Activated naive CD8-positive, alpha-beta T cell treated with anti-CD3 and anti-CD28 coated beads, Interleukin-2, amount 10 ng/mL, durations not matched to agents 7 days and 5 days (primary cell): ENCODE measurements around the gene VKORC1. TPM values are rescaled to one million over a fixed set of nuclear protein-coding genes. Genes with fewer than 3 reads are reported as not detected.

Experiments
- ATAC-seq: fragments of 150-1000 bp; cut with Tn5 transposase; one replicate; pipeline ENCODE4 v1.10.0; 2021; ENCODE audit warnings: low read depth, moderate library complexity
- POLR2A ChIA-PET: fragments of 350-600 bp; sonication (Branson Sonifier 250); formaldehyde crosslinking; loops from one replicate; lab custom pipeline; 2021; ENCODE audit warnings: antibody characterized with exemption; lab: Charles Lee
- DNase-seq: peaks from one replicate; pipeline ENCODE4 v3.0.0; 2021
- H3K27ac Mint-ChIP-seq: one replicate; pipeline ENCODE4 v1.8.0; 2022; ENCODE audit warnings: mild to moderate bottlenecking, mixed read lengths
- H3K27me3 Mint-ChIP-seq: one replicate; pipeline ENCODE4 v1.8.0; 2022; ENCODE audit warnings: mild to moderate bottlenecking, moderate library complexity, mixed read lengths
- H3K36me3 Mint-ChIP-seq: one replicate; pipeline ENCODE4 v1.8.0; 2021; ENCODE audit warnings: mild to moderate bottlenecking, mixed read lengths
- H3K4me1 Mint-ChIP-seq: one replicate; pipeline ENCODE4 v1.8.0; 2021; ENCODE audit warnings: mixed read lengths
- H3K4me3 Mint-ChIP-seq: one replicate; pipeline ENCODE4 v1.8.0; 2022; ENCODE audit warnings: mild to moderate bottlenecking, moderate library complexity, mixed read lengths
- H3K9me3 Mint-ChIP-seq: one replicate; pipeline ENCODE4 v1.8.0; 2021; ENCODE audit warnings: mixed read lengths
- total RNA-seq, 2 experiments: library from RNA; stranded (reverse); gene quantifications; one replicate each; pipeline ENCODE4 v1.2.3, GENCODE V29; 2021

Gene VKORC1
- total RNA-seq, 2 experiments from 2014 or later: 79.4 to 80.4 TPM

- POLR2A ChIA-PET: interaction anchor here (0.8 to 1.9 kb wide), 2 partner anchors 8 to 176 kb away, joined by 3 to 6 read pairs; partner anchors contain the start of gene KAT8
- Mint-ChIP-seq H3K4me3 (no peak overlapping the region), H3K36me3 (peaks cover 18% of the 10 kb centered on the region), H3K9me3 (no peaks in the 10 kb centered on the region), H3K27ac (no peak overlapping the region), H3K27me3 (no peaks in the 10 kb centered on the region), H3K4me1 (peaks cover 5% of the 10 kb centered on the region)
- no peak for ATAC-seq
- DNase-seq: no peak
Observed at GRCh38 chr16:31125844-31126243, 31.2 kb upstream of the VKORC1 start.

DNA sequence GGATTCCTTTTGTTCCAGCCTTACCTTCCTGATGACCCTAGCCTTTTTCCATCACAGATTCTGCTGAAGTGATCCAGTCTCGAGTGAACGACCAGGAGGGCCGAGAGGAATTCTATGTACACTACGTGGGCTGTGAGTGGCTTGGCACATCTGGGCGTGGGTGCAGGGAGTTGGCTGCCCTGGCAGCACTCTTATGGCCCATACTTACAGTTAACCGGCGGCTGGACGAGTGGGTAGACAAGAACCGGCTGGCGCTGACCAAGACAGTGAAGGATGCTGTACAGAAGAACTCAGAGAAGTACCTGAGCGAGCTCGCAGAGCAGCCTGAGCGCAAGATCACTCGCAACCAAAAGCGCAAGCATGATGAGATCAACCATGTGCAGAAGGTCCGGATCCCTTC lies 25.5 kb upstream of the VKORC1 start:
- Mint-ChIP-seq H3K4me1 (peaks cover 8% of the 10 kb centered on the region), H3K9me3 (no peaks in the 10 kb centered on the region), H3K27ac (no peak overlapping the region), H3K36me3 (peaks cover 16% of the 10 kb centered on the region), H3K27me3 (no peaks in the 10 kb centered on the region), H3K4me3 (no peak overlapping the region)
- no peak for DNase-seq
- ATAC-seq: no peak
- POLR2A ChIA-PET: interaction anchor here (1.3 to 2.8 kb wide), 2 partner anchors 22 to 60 kb away, joined by 4 to 9 read pairs; partner anchors contain the start of gene FUS

DNA sequence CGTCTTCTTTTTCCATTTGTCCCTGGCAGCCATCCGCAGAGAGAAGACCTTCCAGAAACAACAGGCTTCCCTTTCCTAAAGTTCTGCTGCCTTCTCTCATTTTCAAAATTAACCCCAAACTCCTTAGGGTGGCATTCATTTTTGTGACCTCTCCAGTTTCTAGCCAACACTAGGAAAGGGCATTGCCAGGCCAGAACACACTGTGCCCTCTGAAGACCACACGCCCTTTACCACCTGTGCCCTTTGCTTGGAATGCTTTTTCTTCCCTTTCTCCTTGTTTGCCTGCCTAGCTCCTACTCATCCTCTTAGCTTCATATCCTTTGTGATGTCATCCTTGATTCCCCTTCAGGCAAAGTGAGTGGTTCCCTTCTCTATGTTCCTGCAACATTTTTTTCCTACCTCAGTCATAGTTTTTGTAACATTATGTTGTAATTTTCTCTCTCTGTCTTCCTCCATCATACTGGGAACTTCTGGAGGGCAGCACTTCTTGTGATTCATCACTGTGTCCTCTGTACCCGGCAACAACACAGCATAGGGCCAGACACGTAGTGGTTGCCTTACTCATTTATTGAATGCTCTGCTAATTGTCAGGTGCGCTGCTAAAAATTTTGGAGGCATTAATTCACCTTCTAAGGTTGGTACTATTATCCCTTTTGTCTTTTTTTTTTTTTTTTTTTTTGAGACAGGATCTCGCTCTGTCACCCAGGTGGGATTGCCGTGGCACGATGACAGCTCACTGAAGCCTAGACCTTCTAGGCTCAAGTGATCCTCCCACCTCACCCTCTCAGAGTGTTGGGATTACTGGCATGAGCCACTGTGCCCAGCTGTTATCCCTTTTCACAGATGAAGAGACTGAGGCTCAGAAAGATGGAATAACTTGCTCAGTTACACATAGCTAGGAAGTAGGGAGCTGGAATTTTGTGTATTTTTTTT lies 23.9 kb upstream of the VKORC1 start:
- H3K36me3 Mint-ChIP-seq: peaks cover 15% of the 10 kb centered on the region
- H3K9me3 Mint-ChIP-seq: no peaks in the 10 kb centered on the region
- no peaks in the 10 kb centered on the region for H3K27me3 Mint-ChIP-seq
- DNase-seq (no peak), ATAC-seq (no peak)
- H3K4me3 Mint-ChIP-seq: peak overlapping the region; percentile 87
- peaks cover 12% of the 10 kb centered on the region for H3K4me1 Mint-ChIP-seq
- H3K27ac Mint-ChIP-seq: peak overlapping the region; percentile 85
- POLR2A ChIA-PET: interaction anchor here (1.0 to 2.9 kb wide), 18 partner anchors 8 to 341 kb away, joined by 3 to 33 read pairs (median 6); partner anchors contain the start of genes ARMC5, BCKDK, FUS and PYCARD

GRCh38 chr16:31117384-31118222 lies 23.0 kb upstream of the VKORC1 start, which contains the start of gene KAT8:
KAT8 (plus strand) TSS chr16:31117664; CDS start chr16:31117682, 18 bp downstream.
- DNase-seq: peak; percentile 95
- ATAC-seq: peak; percentile 94
- peak within 1 kb of the TSS; percentile 87 for H3K27ac Mint-ChIP-seq
- H3K4me1 Mint-ChIP-seq: peaks cover 12% of the 10 kb centered on the region
- no peaks in the 10 kb centered on the region for H3K9me3 Mint-ChIP-seq
- no peaks in the 10 kb centered on the region for H3K27me3 Mint-ChIP-seq
- peak within 1 kb of the TSS; percentile 87 for H3K4me3 Mint-ChIP-seq
- H3K36me3 Mint-ChIP-seq: peaks cover 15% of the 10 kb centered on the region
- POLR2A ChIA-PET: interaction anchor here (0.5 to 2.9 kb wide), 24 partner anchors 9 to 932 kb away, joined by 3 to 33 read pairs (median 4); partner anchors contain the start of genes ARMC5, BCKDK, FUS and PRSS8

DNA sequence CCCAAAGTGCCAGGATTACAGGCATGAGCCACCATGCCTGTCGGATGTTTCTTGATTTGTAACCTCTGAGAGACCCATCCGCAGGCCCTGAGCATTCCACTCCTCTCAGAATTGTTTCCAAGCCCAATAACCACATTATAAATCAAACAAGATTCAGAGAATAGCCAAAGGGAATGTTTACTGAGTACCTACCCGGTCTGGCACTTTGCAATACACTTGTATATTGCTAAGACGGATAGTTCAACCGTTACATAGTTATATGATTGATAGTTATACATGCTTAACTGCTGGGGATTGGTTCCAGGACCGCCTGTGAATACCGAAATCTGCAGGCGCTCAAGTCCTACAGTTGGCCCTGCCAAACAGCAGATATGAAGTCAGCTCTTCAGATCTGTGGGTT lies 19.9 kb upstream of the VKORC1 start:
- POLR2A ChIA-PET: no interaction called here
- Mint-ChIP-seq H3K27ac (peak overlapping the region; percentile 25), H3K9me3 (no peaks in the 10 kb centered on the region), H3K36me3 (peaks cover 13% of the 10 kb centered on the region), H3K4me3 (no peak overlapping the region), H3K4me1 (peaks cover 13% of the 10 kb centered on the region), H3K27me3 (no peaks in the 10 kb centered on the region)
- DNase-seq: no peak
- no peak for ATAC-seq

DNA sequence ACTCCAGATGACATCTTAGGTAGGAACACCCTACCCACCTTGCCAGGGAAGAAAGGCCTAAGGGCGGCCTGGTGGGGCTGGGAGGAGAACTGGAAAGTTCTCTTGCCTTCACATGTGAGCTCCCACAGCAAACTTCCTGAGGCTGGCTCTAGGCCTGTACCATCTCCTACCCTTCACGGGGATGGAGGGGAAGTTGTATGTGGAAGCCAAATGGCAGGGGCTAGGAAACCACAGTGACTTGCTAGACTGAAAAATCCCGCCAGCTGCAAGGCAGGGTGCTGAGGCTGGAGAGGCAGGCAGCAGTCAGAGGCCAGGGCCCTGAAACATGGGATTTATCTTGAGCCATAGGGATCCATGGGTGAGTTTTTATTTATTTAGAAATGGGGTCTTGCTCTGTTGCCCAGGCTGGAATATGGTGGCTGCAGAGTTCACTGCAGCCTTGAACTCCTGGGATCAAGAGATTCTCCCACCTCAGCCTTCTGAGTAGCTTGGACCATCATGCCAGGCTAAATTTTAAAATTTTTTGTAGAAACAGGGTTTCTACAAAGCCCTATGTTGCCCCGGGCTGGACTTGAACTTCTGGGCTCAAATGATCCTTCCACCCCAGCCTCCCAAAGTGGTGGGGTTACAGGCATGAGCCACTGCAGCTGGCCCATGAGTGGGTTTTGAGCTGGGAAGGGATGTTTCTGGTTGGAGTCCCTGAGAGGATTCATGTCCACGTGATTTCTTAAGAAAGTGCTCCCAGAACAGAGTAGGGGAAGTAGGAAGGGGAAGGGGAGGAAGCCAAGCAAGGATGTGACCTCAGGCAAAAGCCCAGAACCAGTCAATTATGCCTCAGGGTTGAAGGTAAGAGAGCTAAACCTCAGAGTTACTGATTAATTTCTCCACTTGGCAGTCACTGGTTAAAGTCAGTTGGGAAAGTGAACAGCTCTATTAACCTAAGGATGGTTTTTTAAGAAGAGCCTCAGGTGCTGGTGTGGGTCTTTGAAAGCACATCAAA lies 18.8 kb upstream of the VKORC1 start:
- Mint-ChIP-seq H3K4me1 (peaks cover 9% of the 10 kb centered on the region), H3K9me3 (no peaks in the 10 kb centered on the region), H3K27ac (peak overlapping the region; percentile 64), H3K4me3 (no peak overlapping the region), H3K27me3 (no peaks in the 10 kb centered on the region), H3K36me3 (peaks cover 13% of the 10 kb centered on the region)
- DNase-seq (no peak), ATAC-seq (no peak)
- POLR2A ChIA-PET: no interaction called here

- Mint-ChIP-seq H3K9me3 (no peaks in the 10 kb centered on the region), H3K36me3 (peaks cover 13% of the 10 kb centered on the region), H3K4me1 (peaks cover 10% of the 10 kb centered on the region), H3K4me3 (no peak overlapping the region), H3K27ac (no peak overlapping the region), H3K27me3 (no peaks in the 10 kb centered on the region)
- ATAC-seq: no peak
- DNase-seq: no peak
- POLR2A ChIA-PET: no interaction called here
Observed at GRCh38 chr16:31112711-31113110, 18.1 kb upstream of the VKORC1 start.

GRCh38 chr16:31111881-31112466 lies 17.4 kb upstream of the VKORC1 start:
- POLR2A ChIA-PET: interaction anchor here (0.6 kb wide), 1 partner anchor 148 kb away, joined by 3 read pairs; no protein-coding TSS in a partner anchor
- Mint-ChIP-seq H3K27me3 (no peaks in the 10 kb centered on the region), H3K9me3 (no peaks in the 10 kb centered on the region), H3K36me3 (peaks cover 13% of the 10 kb centered on the region), H3K4me3 (no peak overlapping the region), H3K4me1 (peaks cover 14% of the 10 kb centered on the region), H3K27ac (no peak overlapping the region)
- DNase-seq (no peak), ATAC-seq (no peak)

GRCh38 chr16:31110106-31111034 lies 15.8 kb upstream of the VKORC1 start:
- no peaks in the 10 kb centered on the region for H3K9me3 Mint-ChIP-seq
- ATAC-seq (no peak), DNase-seq (no peak)
- H3K4me1 Mint-ChIP-seq: peaks cover 18% of the 10 kb centered on the region
- peaks cover 13% of the 10 kb centered on the region for H3K36me3 Mint-ChIP-seq
- H3K27ac Mint-ChIP-seq: peak overlapping the region; percentile 8
- H3K27me3 Mint-ChIP-seq: no peaks in the 10 kb centered on the region
- POLR2A ChIA-PET: no interaction called here
- peak overlapping the region; percentile 20 for H3K4me3 Mint-ChIP-seq

- Mint-ChIP-seq H3K27ac (peak overlapping the region; percentile 70), H3K36me3 (peaks cover 13% of the 10 kb centered on the region), H3K9me3 (no peaks in the 10 kb centered on the region), H3K4me1 (peaks cover 16% of the 10 kb centered on the region), H3K27me3 (no peaks in the 10 kb centered on the region), H3K4me3 (peak overlapping the region; percentile 80)
- POLR2A ChIA-PET: no interaction called here
- no peak for DNase-seq
- ATAC-seq: no peak
Observed at GRCh38 chr16:31109622-31110021, 15.0 kb upstream of the VKORC1 start.
